ENCODE measurements around the gene TP73. TPM values are rescaled to one million over a fixed set of nuclear protein-coding genes. Genes with fewer than 3 reads are reported as not detected.

Gene TP73
- polyA plus RNA-seq, 1 donor from 2014 or later, result not detected

DNA sequence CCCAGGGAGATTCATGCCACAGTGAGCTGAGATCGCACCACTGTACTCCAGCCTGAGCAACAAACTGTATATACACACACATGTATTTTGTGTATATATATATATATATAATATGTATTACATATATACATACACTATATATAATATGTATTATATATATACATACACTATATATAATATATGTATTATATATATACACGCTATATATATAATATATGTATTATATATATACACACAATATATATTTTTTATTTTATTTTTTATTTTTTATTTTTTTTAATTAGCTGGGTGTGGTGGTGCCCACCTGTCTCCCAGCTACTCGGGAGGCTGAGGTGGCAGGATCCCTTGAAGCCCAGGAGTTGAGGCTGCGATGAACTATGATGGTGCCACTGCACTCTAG, 9.3 kb downstream of the TP73 start:
- Histone ChIP-seq H4K20me1 (ENCODE audit: insufficient read depth) (no peaks in the 10 kb centered on the region), H3K4me3 (ENCODE audit: low read length) (no peak overlapping the region), H3K9ac (ENCODE audit: low read length) (no peak overlapping the region), H3K79me2 (replicated peaks; ENCODE audit: insufficient read depth, low read length) (no peaks in the 10 kb centered on the region), H3K9me2 (ENCODE audit: insufficient read depth, low read length) (no peaks in the 10 kb centered on the region), H2AFZ (ENCODE audit: low read depth, low read length) (no peak overlapping the region), H3F3A (ENCODE audit: insufficient read depth, low read length, poor library complexity, severe bottlenecking) (no peaks in the 10 kb centered on the region), H3K27me3 (ENCODE audit: insufficient read depth, low read depth, low read length) (no peaks in the 10 kb centered on the region), H3K4me2 (ENCODE audit: low read length) (no peak overlapping the region), H3K27ac (ENCODE audit: low read length) (no peak overlapping the region), H3K9me3 (ENCODE audit: low read length) (no peaks in the 10 kb centered on the region), H3K36me3 (ENCODE audit: insufficient read depth, low read length) (no peaks in the 10 kb centered on the region)
- TF ChIP-seq REST (IDR thresholded peaks at IDR 0.05; ENCODE audit: borderline replicate concordance), result no peak

GRCh38 chr1:3662080-3662671, 9.9 kb downstream of the TP73 start:
- Histone ChIP-seq H3K27me3 (ENCODE audit: insufficient read depth, low read depth, low read length) (no peaks in the 10 kb centered on the region), H4K20me1 (ENCODE audit: insufficient read depth) (no peaks in the 10 kb centered on the region), H3F3A (ENCODE audit: insufficient read depth, low read length, poor library complexity, severe bottlenecking) (no peaks in the 10 kb centered on the region), H3K4me2 (ENCODE audit: low read length) (no peak overlapping the region), H3K9me2 (ENCODE audit: insufficient read depth, low read length) (no peaks in the 10 kb centered on the region), H3K36me3 (ENCODE audit: insufficient read depth, low read length) (no peaks in the 10 kb centered on the region), H3K27ac (ENCODE audit: low read length) (no peak overlapping the region), H3K9me3 (ENCODE audit: low read length) (no peaks in the 10 kb centered on the region), H2AFZ (ENCODE audit: low read depth, low read length) (no peak overlapping the region), H3K9ac (ENCODE audit: low read length) (no peak overlapping the region), H3K4me3 (ENCODE audit: low read length) (no peak overlapping the region), H3K79me2 (replicated peaks; ENCODE audit: insufficient read depth, low read length) (no peaks in the 10 kb centered on the region)
- TF ChIP-seq EP300 (conservative IDR thresholded peaks at IDR 0.05; ENCODE audit: poor library complexity, severe bottlenecking), result no peak
- TF ChIP-seq REST (IDR thresholded peaks at IDR 0.05; ENCODE audit: borderline replicate concordance), result no peak
- TF ChIP-seq MXI1 (conservative IDR thresholded peaks at IDR 0.05; ENCODE audit: poor library complexity, severe bottlenecking), result no peak
- TF ChIP-seq, protein P1, sequence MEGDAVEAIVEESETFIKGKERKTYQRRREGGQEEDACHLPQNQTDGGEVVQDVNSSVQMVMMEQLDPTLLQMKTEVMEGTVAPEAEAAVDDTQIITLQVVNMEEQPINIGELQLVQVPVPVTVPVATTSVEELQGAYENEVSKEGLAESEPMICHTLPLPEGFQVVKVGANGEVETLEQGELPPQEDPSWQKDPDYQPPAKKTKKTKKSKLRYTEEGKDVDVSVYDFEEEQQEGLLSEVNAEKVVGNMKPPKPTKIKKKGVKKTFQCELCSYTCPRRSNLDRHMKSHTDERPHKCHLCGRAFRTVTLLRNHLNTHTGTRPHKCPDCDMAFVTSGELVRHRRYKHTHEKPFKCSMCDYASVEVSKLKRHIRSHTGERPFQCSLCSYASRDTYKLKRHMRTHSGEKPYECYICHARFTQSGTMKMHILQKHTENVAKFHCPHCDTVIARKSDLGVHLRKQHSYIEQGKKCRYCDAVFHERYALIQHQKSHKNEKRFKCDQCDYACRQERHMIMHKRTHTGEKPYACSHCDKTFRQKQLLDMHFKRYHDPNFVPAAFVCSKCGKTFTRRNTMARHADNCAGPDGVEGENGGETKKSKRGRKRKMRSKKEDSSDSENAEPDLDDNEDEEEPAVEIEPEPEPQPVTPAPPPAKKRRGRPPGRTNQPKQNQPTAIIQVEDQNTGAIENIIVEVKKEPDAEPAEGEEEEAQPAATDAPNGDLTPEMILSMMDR (IDR thresholded peaks at IDR 0.05; ENCODE audit: poor library complexity, severe bottlenecking), result no peak
- no peak for TF ChIP-seq EZH2 (IDR thresholded peaks at IDR 0.05; ENCODE audit: borderline replicate concordance, insufficient read depth, low read length, poor library complexity, severe bottlenecking)
- TF ChIP-seq TAF1 (IDR thresholded peaks at IDR 0.05; ENCODE audit: low read depth), result no peak
- TF ChIP-seq POLR2AphosphoS5 (IDR thresholded peaks at IDR 0.05), result no peak
- TF ChIP-seq RAD21 (conservative IDR thresholded peaks at IDR 0.05), result no peak
- TF ChIP-seq SMC3 (conservative IDR thresholded peaks at IDR 0.05; ENCODE audit: poor library complexity), result no peak

Measured in neural cell (in vitro differentiated cells).